Measurements from ENCODE around the gene TRIM5.
"Not testable (repeated sequence)": the region's sequence is repeated elsewhere in the genome, so short reads cannot be mapped to it uniquely, and the experiment has no call there.

Gene TRIM5

DNA sequence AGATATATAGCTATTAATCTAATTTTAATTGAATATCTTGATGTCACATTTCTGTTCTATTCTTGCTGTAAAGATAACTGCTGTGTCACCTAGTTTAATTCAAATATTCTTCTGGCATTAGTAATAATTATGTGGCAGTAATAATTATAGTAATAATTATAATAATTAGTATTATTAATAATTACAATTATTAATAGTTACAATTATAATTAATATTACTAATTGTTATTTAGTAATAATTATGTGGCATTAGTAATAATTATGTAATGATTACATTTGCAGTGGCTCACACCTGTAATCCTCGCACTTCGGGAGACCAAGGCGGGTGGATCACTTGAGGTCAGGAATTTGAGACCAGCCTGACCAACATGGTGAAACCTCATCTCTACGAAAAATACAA is 1.6 kb upstream of the TRIM5 start:
- H3K4me3 ChIP-seq (ENCODE audit: low read depth, low read length), result no peak overlapping the region
- no peak for TF ChIP-seq CTCF (IDR thresholded peaks at IDR 0.05; ENCODE audit: low read depth, low read length)

DNA sequence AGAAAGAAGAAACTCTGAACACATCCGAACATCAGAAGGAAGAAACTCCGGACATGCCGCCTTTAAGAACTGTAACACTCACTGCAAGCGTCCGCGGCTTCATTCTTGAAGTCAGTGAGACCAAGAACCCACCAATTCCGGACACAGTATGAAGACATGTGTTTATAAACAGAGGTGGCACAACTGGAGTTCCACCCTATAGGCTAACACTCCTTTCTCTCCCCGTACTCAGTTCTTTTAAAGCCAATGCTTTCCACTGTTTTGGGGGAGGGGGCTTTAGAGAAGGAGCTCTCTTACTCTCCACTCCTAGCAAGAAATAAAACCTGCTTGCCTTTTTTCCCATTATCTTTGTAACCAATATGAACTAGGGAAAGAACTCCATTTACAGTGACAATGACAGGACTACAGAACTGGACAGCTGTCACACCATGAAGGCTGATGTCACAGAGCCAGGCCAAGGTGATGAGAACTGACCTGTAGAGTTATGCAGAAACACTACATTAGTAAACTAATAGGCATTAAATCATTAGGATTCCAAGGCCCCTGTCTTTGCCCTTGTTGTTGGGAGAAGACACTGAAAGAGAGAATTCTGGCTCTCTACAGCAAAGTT is 733 bp downstream of the TRIM5 start:
- TF ChIP-seq CTCF (IDR thresholded peaks at IDR 0.05; ENCODE audit: low read depth, low read length), result no peak
- peak overlapping the region; percentile 76 for H3K4me3 ChIP-seq (ENCODE audit: low read depth, low read length)

DNA sequence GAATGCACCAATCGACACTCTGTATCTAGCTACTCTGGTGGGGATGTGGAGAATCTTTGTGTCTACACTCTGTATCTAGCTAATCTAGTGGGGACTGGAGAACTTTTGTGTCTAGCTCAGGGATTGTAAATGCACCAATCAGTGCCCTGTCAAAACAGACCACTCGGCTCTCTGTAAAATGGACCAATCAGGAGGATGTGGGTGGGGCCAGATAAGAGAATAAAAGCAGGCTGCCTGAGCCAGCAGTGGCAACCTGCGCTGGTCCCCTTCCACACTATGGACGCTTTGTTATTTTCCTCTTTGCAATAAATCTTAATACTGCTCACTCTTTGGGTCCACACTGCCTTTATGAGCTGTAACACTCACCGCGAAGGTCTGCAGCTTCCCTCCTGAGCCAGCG is 1.3 kb downstream of the TRIM5 start:
- not testable (repeated sequence) for H3K4me3 ChIP-seq (ENCODE audit: low read depth, low read length)

GRCh38 chr11:5682890-5683441 is 1.9 kb downstream of the TRIM5 start:
- H3K4me3 ChIP-seq (ENCODE audit: low read depth, low read length), result not testable (repeated sequence)

DNA sequence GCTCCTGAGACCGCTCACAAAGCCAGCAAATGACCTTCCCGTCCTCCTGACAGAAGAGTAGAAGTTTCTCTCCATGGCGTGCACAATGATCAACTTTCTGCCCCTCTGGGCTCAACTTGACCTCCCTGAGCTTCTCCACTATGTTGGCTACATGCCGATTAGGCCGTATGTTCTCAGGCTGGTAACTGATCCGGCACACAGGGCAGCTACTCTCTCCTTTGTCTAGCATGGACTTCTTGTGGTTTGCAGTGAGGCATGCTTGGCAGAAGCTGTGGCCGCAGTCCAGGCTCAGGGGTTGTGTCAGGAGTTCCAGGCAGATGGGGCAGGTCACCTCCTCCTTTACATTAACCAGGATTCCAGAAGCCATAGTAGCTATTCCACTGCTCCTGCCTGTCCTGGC is 5.1 kb downstream of the TRIM5 start:
- H3K4me3 ChIP-seq (ENCODE audit: low read depth, low read length), result no peak overlapping the region
- TF ChIP-seq CTCF (IDR thresholded peaks at IDR 0.05; ENCODE audit: low read depth, low read length), result no peak

DNA sequence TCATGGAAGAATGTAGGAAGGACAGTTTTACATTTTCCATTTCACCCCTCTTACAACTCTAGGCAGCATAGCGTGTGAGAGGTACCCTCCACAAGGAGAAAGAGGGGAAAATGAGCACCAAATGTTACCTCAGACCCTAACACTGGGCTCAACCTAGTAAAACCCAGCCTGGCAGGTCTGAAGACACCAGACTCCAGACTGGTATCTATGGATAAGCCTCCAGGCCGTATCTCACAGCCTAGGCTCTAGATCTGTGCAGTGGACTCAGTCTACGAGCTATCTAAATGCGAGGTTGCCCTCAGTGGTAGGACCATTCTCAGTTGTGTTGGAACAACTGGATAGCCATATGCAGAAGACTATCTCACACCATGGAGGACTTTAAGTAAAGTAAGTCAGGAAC is 10.5 kb downstream of the TRIM5 start:
- no peak overlapping the region for H3K4me3 ChIP-seq (ENCODE audit: low read depth, low read length)
- no peak for TF ChIP-seq CTCF (IDR thresholded peaks at IDR 0.05; ENCODE audit: low read depth, low read length)

DNA sequence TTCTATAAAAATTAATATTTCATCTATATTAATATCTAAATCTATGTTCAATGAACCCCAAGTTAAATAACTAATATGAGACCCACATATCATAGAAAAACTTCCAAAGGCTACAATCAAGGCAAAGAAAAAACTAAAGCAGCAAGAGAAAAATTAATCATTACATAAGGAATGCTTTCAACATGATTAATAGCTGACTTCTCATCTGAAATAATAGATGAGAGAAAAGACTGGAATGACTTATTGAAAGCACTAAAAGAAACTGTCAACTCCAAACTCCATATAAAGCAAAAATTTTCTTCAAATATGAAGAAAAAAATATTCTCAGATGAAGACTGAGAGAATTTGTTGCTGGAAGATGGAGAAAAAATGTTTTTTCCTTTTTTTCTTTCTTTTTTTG is 13.0 kb downstream of the TRIM5 start:
- no peak overlapping the region for H3K4me3 ChIP-seq (ENCODE audit: low read depth, low read length)
- TF ChIP-seq CTCF (IDR thresholded peaks at IDR 0.05; ENCODE audit: low read depth, low read length), result no peak

GRCh38 chr11:5666402-5666793 is 18.5 kb downstream of the TRIM5 start:
- no peak overlapping the region for H3K4me3 ChIP-seq (ENCODE audit: low read depth, low read length)
- TF ChIP-seq CTCF (IDR thresholded peaks at IDR 0.05; ENCODE audit: low read depth, low read length), result no peak
